ENCODE results near the gene GPR108.

Gene GPR108

DNA sequence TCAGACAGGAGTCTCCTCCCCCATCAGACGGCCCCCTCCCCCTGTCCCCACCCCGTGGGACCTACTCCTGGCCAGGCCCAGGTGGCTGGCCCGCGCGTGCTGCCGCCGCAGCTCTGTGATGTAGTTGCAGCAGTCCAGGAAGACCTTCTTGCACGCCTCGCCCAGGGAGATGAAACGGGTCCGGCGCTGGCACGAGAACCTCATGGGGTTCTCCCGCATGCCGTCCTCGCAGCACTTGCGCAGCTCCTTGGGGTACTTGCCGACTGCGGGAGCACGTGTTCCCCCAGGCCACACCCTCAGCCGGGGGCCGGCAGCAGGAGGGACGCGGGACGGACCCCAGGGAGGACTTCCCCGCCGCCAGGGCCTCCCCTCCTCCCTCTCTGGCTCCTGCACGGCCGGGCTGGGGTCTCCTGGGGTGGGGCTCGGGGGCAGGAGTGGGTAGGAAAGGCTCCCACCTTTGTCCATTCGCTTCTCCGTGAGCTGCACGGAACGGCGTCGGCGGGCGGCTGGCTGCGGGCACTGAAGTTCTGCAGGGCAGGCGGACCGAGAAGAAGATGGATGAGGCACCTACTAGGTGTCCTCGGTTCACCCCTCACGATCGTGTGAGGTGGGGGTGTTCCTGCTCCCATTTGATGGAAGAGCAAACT lies 30.2 kb downstream of the GPR108 start:
- no peak for DNase-seq (ENCODE audit: low read depth in 2 of 2)

DNA sequence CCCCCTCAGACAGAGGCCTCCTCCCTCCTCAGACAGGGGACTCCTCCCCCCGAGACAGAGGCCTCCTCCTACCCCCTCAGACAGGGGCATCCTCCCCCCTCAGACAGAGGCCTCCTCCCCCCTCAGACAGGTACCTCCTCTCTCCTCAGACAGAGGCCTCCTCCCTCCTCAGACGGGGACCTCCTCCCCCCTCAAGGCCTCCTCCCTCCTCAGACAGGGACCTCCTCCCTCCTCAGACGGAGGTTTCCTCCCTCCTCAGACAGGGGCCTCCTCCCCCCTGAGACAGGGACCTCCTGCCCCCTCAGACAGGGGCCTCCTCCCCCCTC lies 30.8 kb downstream of the GPR108 start:
- DNase-seq (ENCODE audit: low read depth in 2 of 2): no peak

DNA sequence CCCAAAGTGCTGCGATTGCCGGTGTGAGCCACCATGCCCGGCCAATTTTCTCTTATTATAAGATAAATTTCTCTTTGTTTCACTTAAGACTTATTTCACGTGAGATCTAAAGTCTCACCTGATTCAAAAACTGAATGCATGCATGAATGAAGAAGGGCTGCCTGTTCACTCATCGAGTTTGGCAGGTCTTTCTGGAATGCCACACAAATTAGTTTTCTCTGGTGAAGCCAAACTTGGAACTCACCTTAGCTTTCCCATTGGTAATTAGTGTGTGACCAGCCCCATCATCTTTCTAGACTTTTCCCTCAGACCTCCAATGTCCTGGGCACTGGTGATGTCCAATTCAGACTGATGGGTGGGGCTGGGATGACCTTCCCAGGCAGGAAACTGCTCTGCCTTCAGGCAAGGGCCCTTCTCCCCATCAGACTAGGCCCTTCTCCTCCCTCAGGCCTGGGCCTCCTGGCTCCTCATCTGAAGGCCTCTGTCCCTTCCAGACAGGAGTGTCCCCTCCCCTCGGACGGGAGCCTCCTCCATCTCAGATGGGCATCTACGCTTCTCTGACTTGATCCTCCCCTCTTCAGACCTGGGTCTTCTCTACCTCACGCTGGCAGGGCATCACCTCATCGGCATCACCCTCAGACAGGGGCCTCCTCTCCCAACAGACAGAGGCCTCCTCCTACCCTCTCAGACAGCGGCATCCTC lies 31.3 kb downstream of the GPR108 start:
- DNase-seq (ENCODE audit: low read depth in 2 of 2): no peak

DNA sequence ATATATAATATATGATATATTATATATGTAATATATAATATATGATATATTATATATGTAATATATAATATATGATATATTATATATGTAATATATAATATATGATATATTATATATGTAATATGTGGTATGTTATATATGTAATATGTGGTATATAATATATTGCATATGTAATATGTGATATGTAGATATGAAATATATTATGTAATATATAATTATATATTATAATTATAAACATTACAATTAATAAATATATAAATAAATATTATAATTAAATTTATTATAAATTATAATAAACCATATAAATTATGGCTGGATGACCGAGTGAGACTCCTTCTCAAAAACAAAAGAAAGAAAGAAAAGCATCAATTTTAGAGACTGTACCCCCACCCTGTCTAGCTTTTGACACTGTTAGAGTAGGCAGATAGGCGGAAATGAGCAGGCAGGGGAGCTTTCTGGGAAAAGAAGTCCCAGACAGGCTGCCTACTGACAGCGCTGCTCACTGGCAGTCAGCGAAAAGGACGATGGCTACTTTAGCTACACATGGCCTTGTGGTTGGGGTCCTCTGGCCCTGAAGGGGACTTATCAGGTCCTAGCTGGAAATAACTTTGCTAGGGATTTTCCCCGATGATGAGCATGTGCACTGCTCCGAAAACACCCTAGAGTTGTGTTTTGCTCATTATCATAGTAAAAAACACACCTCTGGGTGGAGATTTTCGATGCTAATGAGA lies 36.6 kb downstream of the GPR108 start:
- no peak for DNase-seq (ENCODE audit: low read depth in 2 of 2)

DNA sequence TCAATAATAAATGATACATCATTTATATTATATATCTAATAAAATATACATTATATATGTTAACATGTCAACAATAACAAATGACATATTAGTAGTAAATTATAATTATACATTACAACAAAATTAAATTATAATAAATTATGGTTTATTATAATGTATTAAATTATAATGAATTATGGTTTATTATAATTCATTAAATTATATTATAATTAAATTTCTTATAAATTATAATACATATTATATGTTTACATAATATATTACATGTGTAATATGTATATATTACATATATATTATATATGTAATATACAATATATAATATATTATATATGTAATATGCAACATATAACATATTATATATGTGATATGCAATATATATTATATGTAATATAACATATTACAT lies 37.4 kb downstream of the GPR108 start:
- no peak for DNase-seq (ENCODE audit: low read depth in 2 of 2)

DNA sequence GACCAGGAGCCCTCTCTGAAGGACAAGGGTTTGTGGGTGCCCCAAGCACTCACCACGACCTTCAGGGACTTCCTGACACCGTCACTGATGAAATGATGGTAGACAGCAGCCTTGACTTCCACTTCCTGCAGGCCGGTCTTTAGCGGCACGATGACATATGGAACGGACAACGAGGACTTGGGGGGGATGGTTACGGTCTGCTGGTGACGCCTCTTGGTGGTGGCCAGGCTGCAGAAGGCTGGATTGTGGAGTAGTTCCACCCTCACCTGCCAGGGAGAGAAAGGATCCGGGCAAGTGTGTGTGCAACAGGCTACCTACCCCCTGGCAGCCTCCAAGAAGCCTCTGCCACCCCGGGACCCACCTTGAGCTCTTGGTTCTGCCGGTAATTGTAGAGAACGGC lies 40.1 kb downstream of the GPR108 start:
- DNase-seq (ENCODE audit: low read depth in 2 of 2): no peak

DNA sequence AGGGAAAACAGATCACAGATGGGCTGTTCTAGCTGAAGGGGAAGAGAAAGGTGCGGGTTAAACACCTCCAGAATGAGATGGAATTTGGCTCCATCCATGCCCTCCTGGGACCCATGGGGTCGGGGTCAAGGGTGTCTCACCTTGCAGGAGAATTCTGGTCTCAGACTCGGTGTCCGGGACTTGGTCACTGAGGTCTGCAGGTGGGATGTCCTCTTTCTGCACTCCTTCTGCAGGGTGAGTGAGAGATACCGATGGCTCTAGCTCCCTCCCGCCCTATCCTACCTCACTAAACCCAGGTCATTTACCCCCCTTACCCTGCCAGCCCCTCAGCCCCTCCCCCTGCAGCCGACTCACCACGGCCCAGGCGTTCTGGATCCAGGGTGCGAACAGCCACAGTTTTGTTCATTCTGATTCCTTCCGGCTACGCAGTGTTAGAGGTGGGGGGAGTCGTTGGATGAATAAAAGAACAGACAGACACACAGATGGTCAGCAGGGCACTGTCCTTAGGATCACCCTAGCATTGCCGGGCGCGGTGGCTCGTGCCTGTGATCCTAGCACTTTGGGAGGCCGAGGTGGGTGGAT lies 41.0 kb downstream of the GPR108 start:
- DNase-seq (ENCODE audit: low read depth in 2 of 2): no peak

DNA sequence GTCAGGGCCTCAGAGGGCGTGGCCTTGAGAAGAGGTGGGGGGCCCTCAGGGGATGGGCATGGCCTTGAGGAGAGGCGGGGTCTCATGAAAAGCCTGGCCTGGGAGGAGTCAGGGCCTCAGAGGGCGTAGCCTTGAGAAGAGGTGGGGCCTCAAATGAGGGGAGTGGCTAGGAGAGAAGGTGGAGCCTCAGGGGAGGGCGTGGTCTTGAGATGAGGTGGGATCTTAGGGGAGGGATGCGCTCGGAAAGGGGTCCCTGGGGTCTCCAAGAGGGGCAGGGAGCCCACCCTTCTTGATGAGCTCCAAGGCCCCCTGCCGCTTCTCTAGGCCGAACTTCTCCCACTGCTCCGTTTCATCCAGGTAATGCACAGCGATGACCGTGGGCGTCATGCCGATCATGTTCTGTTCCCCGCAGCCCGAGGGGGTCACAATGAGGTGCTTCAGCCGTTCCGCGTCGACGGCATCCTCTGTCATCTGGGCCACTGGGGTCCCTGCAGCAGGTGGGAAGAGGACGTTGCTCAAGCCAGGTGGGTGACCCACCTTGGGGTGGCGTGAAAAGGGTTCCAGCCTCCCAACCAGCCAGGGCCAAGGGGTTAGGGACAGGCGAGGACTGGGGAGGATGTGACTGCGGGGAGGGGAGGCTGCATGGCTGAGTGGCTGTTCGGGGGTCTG lies 43.1 kb downstream of the GPR108 start:
- no peak for DNase-seq (ENCODE audit: low read depth in 2 of 2)

DNA sequence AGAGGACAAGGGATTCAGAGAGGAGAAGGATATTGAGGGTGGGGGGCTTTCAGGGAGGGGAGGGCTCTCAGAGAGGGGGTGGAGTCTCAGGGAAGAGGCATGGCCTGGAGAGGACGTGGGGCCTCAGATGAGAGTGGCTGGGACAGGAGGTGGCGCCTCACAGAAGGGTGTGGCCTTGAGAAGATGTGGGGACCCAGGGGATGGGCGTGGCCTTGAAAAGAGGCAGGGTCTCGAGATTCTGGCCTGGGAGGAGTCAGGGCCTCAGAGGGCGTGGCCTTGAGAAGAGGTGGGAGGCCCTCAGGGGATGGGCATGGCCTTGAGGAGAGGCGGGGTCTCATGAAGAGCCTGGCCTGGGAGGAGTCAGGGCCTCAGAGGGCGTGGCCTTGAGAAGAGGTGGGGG lies 43.7 kb downstream of the GPR108 start:
- DNase-seq (ENCODE audit: low read depth in 2 of 2): no peak

DNA sequence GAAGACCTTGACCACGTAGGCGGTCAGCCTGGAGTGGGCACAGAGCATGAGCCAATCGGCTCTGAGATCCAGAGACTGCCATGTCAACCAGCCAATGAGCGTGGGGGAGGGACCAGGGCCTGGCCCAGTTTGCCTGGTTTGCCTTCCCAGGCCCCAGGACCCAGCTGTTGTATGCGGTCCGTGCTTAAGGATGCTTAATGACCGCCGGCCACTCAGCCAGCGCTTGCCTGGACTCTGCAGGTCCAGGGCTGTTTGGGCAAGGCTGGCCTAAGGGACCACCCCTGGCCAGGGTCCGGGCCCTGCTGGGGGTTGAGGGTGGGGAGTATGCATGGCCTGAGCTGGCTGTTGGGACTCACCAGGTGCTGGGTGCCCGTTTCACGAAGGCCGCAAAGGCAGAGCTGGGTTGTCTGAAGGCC lies 44.3 kb downstream of the GPR108 start:
- DNase-seq (ENCODE audit: low read depth in 2 of 2): no peak

DNA sequence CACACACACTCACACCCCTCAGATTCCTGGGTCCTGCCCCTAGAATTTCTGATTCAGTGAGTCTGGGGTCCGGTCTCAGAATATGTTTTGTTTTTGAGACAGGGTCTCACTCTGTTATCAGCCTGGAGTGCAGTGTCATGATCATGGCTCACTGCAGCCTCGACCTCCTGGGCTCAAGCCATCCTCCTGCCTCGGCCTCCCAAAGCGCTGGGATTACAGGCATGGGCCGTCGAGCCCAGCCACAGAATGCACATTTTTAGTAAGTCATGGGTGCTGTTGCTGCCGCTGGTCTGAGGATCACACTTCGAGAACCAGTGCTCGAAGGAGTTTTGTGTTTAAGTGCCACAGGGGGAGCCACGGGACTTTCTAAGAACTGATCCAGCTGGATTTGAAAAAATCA lies 45.4 kb downstream of the GPR108 start:
- DNase-seq (ENCODE audit: low read depth in 2 of 2): no peak

DNA sequence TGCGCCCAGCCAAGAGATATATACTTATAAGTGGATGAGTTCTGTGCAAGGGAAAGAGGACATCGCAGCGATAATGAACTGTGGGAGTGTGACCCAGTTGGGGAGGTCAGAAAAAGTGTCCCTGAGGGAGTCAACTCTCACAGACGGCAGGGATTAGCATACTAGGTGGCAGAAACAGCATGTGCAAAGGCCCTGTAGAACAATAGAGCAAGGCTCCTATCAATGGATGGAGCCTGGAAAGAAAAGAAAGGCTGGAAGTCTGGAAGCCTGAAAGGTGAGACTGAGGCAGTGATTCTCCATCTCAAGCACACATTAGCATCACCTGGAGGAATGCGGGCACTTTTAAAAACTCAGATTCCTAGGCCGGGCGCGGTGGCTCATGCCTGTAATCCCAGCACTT lies 46.0 kb downstream of the GPR108 start:
- no peak for DNase-seq (ENCODE audit: low read depth in 2 of 2)

DNA sequence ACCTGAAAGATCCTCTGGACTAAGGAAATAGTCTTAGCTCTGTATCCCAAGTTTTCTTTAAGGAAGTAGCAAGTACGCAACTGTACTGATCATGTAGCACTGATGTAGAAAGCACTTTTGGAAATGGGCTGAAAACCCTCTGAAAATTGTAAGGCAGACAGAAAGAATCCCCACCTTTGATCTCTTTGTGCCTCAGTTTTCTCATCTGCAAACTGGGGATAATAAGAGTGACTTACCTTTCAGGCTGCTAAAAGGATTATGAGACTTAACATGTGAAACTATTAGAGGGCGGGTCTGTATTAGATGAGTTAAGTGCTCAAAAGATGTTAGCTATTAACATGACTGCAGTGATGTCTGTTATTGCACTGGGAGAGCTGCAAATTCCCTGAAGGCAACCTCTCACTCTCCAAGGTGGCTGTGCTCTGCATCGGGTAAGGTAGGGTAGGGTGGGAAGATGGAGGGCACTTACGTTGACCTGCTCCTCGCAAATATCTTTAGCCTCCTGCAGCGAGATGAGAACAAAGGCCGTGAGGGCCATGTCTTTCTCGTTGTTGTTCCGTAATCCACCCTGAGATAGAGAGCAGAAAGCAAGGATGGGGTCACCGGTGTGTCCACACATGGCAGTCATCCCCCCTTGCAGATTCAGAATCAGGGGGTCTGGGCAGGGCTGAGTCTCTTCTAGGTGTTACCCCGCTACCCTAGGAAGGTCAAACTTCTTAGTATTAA lies 47.1 kb downstream of the GPR108 start:
- DNase-seq (ENCODE audit: low read depth in 2 of 2): no peak

DNA sequence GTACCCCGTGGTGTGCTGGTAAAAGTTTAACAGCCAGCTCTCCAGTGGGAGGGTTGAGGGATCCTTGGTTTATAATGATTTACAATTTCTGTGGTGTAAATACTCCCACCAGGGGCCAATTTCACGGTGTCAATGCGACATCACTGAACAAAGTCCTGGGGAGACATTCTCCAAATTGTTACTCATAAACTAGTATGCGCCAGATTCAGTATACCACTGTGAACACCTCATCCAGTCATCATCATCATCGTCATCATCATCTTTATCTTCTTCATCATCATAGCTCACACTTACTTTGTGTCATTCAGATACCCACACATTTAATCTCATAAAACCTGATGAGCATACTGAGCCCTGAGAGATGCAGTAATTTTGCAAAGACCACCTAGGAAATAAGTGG lies 50.3 kb downstream of the GPR108 start:
- no peak for DNase-seq (ENCODE audit: low read depth in 2 of 2)

DNA sequence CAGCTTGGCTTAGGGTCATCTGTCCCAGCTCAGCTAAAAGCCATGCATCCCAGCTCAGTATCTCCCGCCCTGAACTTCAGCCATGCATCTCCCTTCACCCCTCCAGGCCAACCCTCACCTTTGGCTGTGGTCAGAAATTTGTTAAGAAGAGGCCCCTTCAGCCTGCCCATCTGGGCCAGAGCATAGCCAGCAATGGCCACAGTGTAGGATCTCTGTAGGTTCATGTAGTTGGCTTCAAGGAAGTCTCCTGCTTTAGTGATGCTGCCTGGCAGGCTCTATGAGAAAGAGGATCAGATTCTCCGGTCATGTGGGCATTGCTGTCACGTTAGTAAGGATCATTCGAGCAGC lies 50.8 kb downstream of the GPR108 start:
- DNase-seq (ENCODE audit: low read depth in 2 of 2): no peak

DNA sequence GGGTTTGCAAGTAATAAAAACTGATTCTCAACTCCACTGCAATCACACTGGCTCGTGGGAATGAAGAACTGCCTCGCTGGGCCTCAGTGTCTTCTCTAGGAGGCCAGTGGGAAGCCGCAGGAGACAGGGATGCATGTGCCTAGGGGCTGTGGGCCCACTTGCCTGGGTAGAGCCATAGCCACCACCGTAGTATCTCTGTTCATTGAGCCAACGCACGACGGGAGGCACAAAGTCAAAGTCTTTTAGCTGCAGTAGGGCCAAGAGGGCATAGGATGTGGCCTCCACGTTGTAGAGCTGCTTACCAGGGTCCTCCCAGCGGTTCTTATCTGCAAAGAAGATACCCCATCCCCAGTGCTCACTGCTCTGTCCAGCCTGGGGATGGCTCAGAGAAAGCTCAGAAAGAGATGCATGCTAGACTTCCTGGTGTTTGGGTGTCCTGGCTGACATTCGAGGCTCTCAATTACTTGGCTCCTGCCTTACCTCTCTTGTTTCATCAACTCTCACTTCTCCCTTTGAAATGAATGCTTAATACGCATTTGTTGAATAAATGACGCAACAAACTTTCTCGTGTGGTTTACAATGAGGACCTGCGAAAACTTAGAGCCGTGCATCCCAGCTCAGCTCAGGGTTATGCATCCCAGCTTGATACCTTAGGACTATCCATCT lies 51.3 kb downstream of the GPR108 start:
- DNase-seq (ENCODE audit: low read depth in 2 of 2): no peak

DNA sequence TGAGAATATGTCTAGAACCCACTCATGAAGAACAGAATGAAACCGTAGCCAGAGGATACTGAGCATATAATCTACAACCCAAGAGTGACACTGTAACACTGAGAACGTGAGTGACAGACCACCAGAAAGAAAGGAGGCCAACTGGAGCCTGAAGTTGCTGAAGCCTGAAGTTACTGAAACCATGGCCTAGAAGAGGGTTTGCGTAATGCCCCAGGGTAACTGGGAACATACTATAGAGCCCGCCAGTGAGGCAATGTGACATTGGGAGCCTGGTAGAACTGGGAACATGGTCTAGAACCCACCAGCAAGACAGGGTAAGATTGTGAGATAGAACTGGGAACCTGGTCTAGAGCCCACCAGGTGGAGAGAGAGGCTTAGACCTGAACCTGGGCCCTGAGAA lies 51.9 kb downstream of the GPR108 start:
- DNase-seq (ENCODE audit: low read depth in 2 of 2): no peak

DNA sequence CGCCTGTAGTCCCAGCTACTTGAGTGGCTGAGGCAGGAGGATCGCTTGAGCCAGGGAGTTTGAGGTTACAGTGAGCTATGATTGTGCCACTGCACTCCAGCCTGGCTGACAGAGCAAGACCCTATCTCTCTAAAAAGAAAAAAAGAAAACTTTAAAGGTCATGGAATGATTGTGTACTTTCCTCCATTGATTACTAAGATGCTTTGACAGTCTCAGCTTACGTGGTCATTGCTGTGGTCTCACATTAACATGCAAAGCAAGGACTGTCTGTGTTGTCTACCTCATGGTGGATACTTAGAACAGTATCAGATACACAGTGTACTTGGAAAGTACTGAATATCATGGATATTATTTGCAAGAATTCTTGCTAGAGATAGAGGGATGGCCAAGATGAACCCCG lies 53.4 kb downstream of the GPR108 start:
- no peak for DNase-seq (ENCODE audit: low read depth in 2 of 2)

DNA sequence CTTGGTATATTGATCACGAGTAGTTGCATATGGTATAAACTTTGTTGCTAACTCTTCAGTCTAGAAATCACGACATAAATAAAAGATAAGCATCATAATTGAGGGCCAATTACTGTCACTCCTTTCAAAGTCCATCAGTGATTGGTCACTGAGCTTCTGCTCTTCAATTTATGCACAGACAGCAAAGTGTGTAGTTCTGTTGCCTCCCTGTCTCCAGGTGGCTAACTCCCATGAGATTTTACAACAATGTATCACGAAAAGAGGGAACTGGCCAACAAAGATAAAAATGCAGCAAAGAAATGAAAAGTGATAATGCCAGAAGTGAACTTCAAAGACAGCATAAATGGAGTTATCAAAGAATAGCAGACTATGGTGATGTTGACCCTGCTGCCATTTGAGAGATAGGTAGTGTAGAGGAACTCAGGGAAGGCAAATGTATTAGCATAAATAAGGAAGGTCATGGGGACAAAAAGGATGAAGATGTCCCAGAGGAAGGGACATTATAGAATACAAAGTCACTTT lies 54.7 kb downstream of the GPR108 start:
- DNase-seq (ENCODE audit: low read depth in 2 of 2): no peak

DNA sequence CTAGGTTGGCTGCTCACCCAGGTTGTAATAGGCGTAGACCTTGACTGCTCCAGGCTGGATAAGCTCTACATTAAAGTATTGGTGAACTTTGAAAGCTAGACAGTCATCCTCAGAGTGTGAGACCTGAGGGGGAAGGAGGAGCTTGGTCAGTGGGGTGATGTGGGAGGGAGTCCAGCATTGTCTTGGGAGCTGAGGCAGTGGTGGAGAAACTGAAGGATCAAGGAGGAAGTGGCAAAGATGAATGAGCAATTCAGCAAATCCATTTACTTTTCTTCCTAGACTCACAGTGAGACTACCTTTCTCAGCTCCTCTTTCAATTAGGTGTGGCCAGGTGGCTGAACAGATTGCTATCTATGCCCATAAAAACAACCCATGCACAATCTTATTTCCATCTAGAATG lies 57.2 kb downstream of the GPR108 start:
- no peak for DNase-seq (ENCODE audit: low read depth in 2 of 2)
